A673 (cell line): Measurements from ENCODE around the gene GUCA2A. TPM values are rescaled to one million over a fixed set of nuclear protein-coding genes. Genes with fewer than 3 reads are reported as not detected.

Experiments
- BruUV-seq: library from RNA; stranded (reverse); fragments of 400-500 nt; replicated peaks from 2 replicates; lab custom pipeline; 2021; lab: Mats Ljungman, UMichigan
- CTCF ChIA-PET: fragments of 300-600 bp; sonication (Branson Sonifier 250); formaldehyde crosslinking; loops from one replicate; lab custom pipeline; 2022; ENCODE audit warnings: antibody characterized with exemption; lab: Charles Lee
- POLR2A ChIA-PET: fragments of 300-600 bp; sonication (Branson Sonifier 250); formaldehyde crosslinking; loops from one replicate; lab custom pipeline; 2022; ENCODE audit warnings: antibody characterized with exemption; ENCODE audit not compliant: low non-redundant PET; lab: Charles Lee
- DNase-seq: peaks from one replicate; pipeline ENCODE4 v3.0.0-alpha.2; 2015; ENCODE audit warnings: low spot score
- H3K27ac ChIP-seq: fragments of 200-600 bp; sonication (generic); 2 replicates; pipeline ENCODE4 v1.5.1; 2016; ENCODE audit warnings: mixed run types, low read depth, mild to moderate bottlenecking, mixed read lengths, antibody characterized with exemption, low read length; ENCODE audit not compliant: poor library complexity, severe bottlenecking
- H3K27me3 ChIP-seq: fragments of 200-600 bp; sonication (generic); replicated peaks from 2 replicates; pipeline ENCODE4 v1.6.1; 2017; ENCODE audit warnings: mixed run types, low read depth, mild to moderate bottlenecking, mixed read lengths, antibody characterized with exemption, low read length; ENCODE audit not compliant: insufficient read depth, poor library complexity
- H3K36me3 ChIP-seq: fragments of 200-600 bp; sonication (generic); 2 replicates; pipeline ENCODE4 v1.6.1; 2016; ENCODE audit warnings: mixed run types, mild to moderate bottlenecking, mixed read lengths, antibody characterized with exemption, low read length; ENCODE audit not compliant: insufficient read depth, poor library complexity, severe bottlenecking
- H3K4me1 ChIP-seq: fragments of 200-600 bp; sonication (generic); 2 replicates; pipeline ENCODE4 v1.6.1; 2017; ENCODE audit warnings: mixed run types, mild to moderate bottlenecking, mixed read lengths, antibody characterized with exemption, low read length; ENCODE audit not compliant: insufficient read depth, poor library complexity, severe bottlenecking
- H3K4me3 ChIP-seq: fragments of 200-600 bp; sonication (generic); 2 replicates; pipeline ENCODE4 v1.5.1; 2016; ENCODE audit warnings: low read depth, mixed run types, mild to moderate bottlenecking, mixed read lengths, low read length; ENCODE audit not compliant: poor library complexity, severe bottlenecking
- H3K9me3 ChIP-seq: fragments of 200-600 bp; sonication (generic); 2 replicates; pipeline ENCODE4 v1.6.1; 2016; ENCODE audit warnings: mixed run types, low read depth, mild to moderate bottlenecking, mixed read lengths, antibody characterized with exemption, low read length; ENCODE audit not compliant: poor library complexity, severe bottlenecking
- EZH2 ChIP-seq: fragments of 200-600 bp; sonication (generic); IDR thresholded peaks from 2 replicates; pipeline ENCODE4 v1.6.1; 2017; ENCODE audit warnings: borderline replicate concordance, low read depth, mild to moderate bottlenecking, mixed read lengths, antibody characterized with exemption, low read length; ENCODE audit not compliant: poor library complexity, severe bottlenecking
- intact Hi-C: fragments of 100-400 bp; cut with micrococcal nuclease; formaldehyde crosslinking; loops from one replicate; pipeline ENCODE4 v1.10.0; 2022; ENCODE audit not compliant: unreplicated experiment
- total RNA-seq: library from RNA; stranded (reverse); gene quantifications from 2 replicates; pipeline ENCODE4 v1.2.3, GENCODE V29; 2021
- TF ChIP-seq, protein P1 (sequence below): fragments of 300-800, 200-600 bp; sonication (generic); conservative IDR thresholded peaks from 2 replicates; pipeline ENCODE4 v1.5.1; 2017; ENCODE audit warnings: low read depth, mild to moderate bottlenecking, antibody characterized with exemption, low read length, moderate library complexity, mixed read lengths

Gene GUCA2A
- total RNA-seq, 1 experiment from 2014 or later = not detected

DNA sequence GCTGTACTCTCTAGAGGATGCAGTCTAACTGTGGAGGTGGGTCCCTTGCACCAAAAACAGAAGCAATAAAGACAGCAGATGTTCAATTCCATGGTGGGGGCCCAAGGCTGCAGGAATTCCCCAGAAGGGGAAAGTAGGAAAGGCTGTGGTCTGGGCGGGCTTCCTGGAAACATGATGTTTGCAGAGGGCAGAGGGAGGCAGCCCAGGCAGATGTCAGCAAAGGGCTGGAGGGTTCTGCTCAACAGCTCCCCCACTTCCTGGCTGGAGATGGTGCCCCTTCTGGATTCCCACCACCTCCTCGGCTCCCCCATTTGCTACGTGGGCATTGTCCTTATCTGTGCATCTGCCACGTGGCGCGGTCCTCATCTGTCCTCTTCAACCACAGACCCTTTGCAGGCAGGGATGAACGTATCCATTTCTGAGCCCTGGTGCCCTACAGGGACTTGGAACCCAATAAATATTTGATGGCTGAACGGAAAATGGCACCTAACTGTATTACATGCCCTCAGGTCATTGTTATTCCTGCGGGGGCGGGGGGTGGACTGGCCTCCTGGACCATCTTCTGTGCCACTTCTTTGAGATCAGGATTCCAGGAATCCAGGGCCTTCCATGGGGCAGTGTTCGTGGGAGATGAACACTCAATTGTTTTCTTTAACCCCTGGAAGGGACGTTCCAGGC lies 19.7 kb downstream of the GUCA2A start:
- TF ChIP-seq, protein P1, sequence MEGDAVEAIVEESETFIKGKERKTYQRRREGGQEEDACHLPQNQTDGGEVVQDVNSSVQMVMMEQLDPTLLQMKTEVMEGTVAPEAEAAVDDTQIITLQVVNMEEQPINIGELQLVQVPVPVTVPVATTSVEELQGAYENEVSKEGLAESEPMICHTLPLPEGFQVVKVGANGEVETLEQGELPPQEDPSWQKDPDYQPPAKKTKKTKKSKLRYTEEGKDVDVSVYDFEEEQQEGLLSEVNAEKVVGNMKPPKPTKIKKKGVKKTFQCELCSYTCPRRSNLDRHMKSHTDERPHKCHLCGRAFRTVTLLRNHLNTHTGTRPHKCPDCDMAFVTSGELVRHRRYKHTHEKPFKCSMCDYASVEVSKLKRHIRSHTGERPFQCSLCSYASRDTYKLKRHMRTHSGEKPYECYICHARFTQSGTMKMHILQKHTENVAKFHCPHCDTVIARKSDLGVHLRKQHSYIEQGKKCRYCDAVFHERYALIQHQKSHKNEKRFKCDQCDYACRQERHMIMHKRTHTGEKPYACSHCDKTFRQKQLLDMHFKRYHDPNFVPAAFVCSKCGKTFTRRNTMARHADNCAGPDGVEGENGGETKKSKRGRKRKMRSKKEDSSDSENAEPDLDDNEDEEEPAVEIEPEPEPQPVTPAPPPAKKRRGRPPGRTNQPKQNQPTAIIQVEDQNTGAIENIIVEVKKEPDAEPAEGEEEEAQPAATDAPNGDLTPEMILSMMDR = 0 out of 2 replicates have a peak, but pooled peaks have one; percentile 12
- TF ChIP-seq EZH2 = no peak
- ChIA-PET CTCF (no interaction called here), POLR2A (no interaction called here)
- BruUV-seq = no TSS peak
- Histone ChIP-seq H3K4me3 (no peak overlapping the region), H3K27ac (no peak overlapping the region), H3K36me3 (no peaks in the 10 kb centered on the region), H3K9me3 (no peaks in the 10 kb centered on the region), H3K4me1 (no peaks in the 10 kb centered on the region), H3K27me3 (peaks cover 7% of the 10 kb centered on the region)
- no peak for DNase-seq
- intact Hi-C loops = loop anchor here (10.0 kb wide), 1 partner anchor 570 kb away; no protein-coding TSS in a partner anchor

GRCh38 chr1:42143896-42144710 lies 20.4 kb downstream of the GUCA2A start:
- no peaks in the 10 kb centered on the region for H3K4me1 ChIP-seq
- BruUV-seq = no TSS peak
- CTCF ChIA-PET = no interaction called here
- intact Hi-C loops = loop anchor here (10.0 kb wide), 1 partner anchor 569 kb away; no protein-coding TSS in a partner anchor
- no peak for DNase-seq
- no peak for TF ChIP-seq EZH2
- TF ChIP-seq, protein P1 = no peak
- H3K27me3 ChIP-seq = peaks cover 7% of the 10 kb centered on the region
- H3K4me3 ChIP-seq = no peak overlapping the region
- POLR2A ChIA-PET = no interaction called here
- H3K36me3 ChIP-seq = no peaks in the 10 kb centered on the region
- no peak overlapping the region for H3K27ac ChIP-seq
- no peaks in the 10 kb centered on the region for H3K9me3 ChIP-seq

DNA sequence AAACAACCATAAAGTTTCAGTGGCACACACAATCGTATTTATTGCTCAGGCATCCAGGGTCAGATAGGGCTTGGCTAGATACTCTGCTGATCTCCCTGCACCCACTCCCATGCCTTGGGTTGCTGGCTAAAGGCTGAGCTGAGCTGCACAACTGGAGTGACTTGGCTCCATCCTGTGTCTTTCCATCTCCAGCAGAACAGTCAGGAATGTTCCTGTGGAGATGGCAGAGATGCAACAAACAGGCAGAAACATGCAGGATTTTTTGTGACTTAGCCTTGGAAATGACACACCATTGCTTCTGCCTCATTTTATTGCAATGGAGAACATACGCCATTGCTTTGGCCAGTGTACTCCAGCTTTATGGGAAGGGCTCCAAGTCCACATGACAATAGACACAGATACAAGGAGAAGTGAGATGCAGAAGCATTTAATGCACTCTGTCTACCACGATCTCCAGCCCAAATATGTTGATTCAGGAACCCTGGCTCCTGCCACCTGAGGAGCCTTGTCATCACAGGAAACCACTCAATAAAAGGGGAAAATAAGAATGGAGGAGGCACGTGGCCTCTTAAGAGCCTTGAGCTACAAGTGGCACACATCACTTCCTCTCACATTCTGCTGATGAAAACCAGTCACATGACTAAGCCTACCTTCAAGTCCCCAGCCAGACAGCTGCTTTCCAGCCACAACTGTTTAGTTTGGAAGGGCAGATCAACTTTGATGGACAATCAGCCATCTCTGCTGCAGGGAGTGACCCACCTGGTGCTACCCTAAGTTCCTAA lies 21.5 kb downstream of the GUCA2A start:
- H3K4me3 ChIP-seq = no peak overlapping the region
- H3K4me1 ChIP-seq = no peaks in the 10 kb centered on the region
- ChIA-PET CTCF (interaction anchor here (0.6 kb wide), 1 partner anchor 49 kb away, joined by 3 read pairs; no protein-coding TSS in a partner anchor), POLR2A (no interaction called here)
- no peaks in the 10 kb centered on the region for H3K9me3 ChIP-seq
- no peak overlapping the region for H3K27ac ChIP-seq
- intact Hi-C loops = loop anchor here (10.0 kb wide), 1 partner anchor 568 kb away; no protein-coding TSS in a partner anchor
- no peaks in the 10 kb centered on the region for H3K27me3 ChIP-seq
- DNase-seq = no peak
- no peak for TF ChIP-seq EZH2
- no TSS peak for BruUV-seq
- H3K36me3 ChIP-seq = no peaks in the 10 kb centered on the region
